ENCODE results near the gene PRODH2.
"Not testable (repeated sequence)": the region's sequence is repeated elsewhere in the genome, so short reads cannot be mapped to it uniquely, and the experiment has no call there.

Gene PRODH2

GRCh38 chr19:35774274-35775045, 38.2 kb downstream of the PRODH2 start:
- Histone ChIP-seq H3K9ac (ENCODE audit: low read depth, low read length) (peak overlapping the region; percentile 56; the same call in 1 of the 2 replicates), H3K9me3 (ENCODE audit: control insufficient read depth, insufficient read depth, low read length) (no peaks in the 10 kb centered on the region), H3K4me1 (ENCODE audit: insufficient read depth, low read length) (peaks cover 13% of the 10 kb centered on the region), H3K36me3 (ENCODE audit: insufficient read depth, low read length) (no peaks in the 10 kb centered on the region)

- Histone ChIP-seq H3K36me3 (ENCODE audit: insufficient read depth, low read length) (no peaks in the 10 kb centered on the region), H3K9me3 (ENCODE audit: control insufficient read depth, insufficient read depth, low read length) (no peaks in the 10 kb centered on the region), H3K9ac (ENCODE audit: low read depth, low read length) (no peak overlapping the region), H3K4me1 (ENCODE audit: insufficient read depth, low read length) (peaks cover 13% of the 10 kb centered on the region)
Measured at GRCh38 chr19:35773020-35773806, 39.4 kb downstream of the PRODH2 start.

GRCh38 chr19:35772362-35772761, 40.3 kb downstream of the PRODH2 start:
- H3K9me3 ChIP-seq (ENCODE audit: control insufficient read depth, insufficient read depth, low read length); H3K36me3 ChIP-seq (ENCODE audit: insufficient read depth, low read length); H3K9ac ChIP-seq (ENCODE audit: low read depth, low read length): not testable (repeated sequence)
- H3K4me1 ChIP-seq (ENCODE audit: insufficient read depth, low read length): peaks cover 10% of the 10 kb centered on the region

- Histone ChIP-seq H3K9ac (ENCODE audit: low read depth, low read length) (no peak overlapping the region), H3K4me1 (ENCODE audit: insufficient read depth, low read length) (no peaks in the 10 kb centered on the region; the same call in 1 of the 2 replicates), H3K9me3 (ENCODE audit: control insufficient read depth, insufficient read depth, low read length) (no peaks in the 10 kb centered on the region), H3K36me3 (ENCODE audit: insufficient read depth, low read length) (no peaks in the 10 kb centered on the region; the same call in 1 of the 2 replicates)
Measured at GRCh38 chr19:35768082-35768421, 44.6 kb downstream of the PRODH2 start.

- H3K9ac ChIP-seq (ENCODE audit: low read depth, low read length): no peak overlapping the region
- H3K36me3 ChIP-seq (ENCODE audit: insufficient read depth, low read length): no peaks in the 10 kb centered on the region; the same call in 1 of the 2 replicates
- H3K9me3 ChIP-seq (ENCODE audit: control insufficient read depth, insufficient read depth, low read length): no peaks in the 10 kb centered on the region
Measured at GRCh38 chr19:35767288-35768081, 45.2 kb downstream of the PRODH2 start.

GRCh38 chr19:35766571-35767104, 46.0 kb downstream of the PRODH2 start:
- Histone ChIP-seq H3K4me1 (ENCODE audit: insufficient read depth, low read length) (no peaks in the 10 kb centered on the region; the same call in 1 of the 2 replicates), H3K9ac (ENCODE audit: low read depth, low read length) (no peak overlapping the region), H3K36me3 (ENCODE audit: insufficient read depth, low read length) (no peaks in the 10 kb centered on the region; the same call in 1 of the 2 replicates), H3K9me3 (ENCODE audit: control insufficient read depth, insufficient read depth, low read length) (no peaks in the 10 kb centered on the region)

More at GRCh38 chr19:35767288-35768081, 45.2 kb downstream of the PRODH2 start:
- H3K4me1 ChIP-seq (ENCODE audit: insufficient read depth, low read length): no peaks in the 10 kb centered on the region; the same call in 1 of the 2 replicates

- Histone ChIP-seq H3K9me3 (ENCODE audit: control insufficient read depth, insufficient read depth, low read length) (no peaks in the 10 kb centered on the region), H3K9ac (ENCODE audit: low read depth, low read length) (no peak overlapping the region), H3K4me1 (ENCODE audit: insufficient read depth, low read length) (no peaks in the 10 kb centered on the region; the same call in 1 of the 2 replicates), H3K36me3 (ENCODE audit: insufficient read depth, low read length) (no peaks in the 10 kb centered on the region; the same call in 1 of the 2 replicates)
Measured at GRCh38 chr19:35764432-35765315, 48.0 kb downstream of the PRODH2 start.

- H3K9ac ChIP-seq (ENCODE audit: low read depth, low read length): no peak overlapping the region
- H3K4me1 ChIP-seq (ENCODE audit: insufficient read depth, low read length): no peaks in the 10 kb centered on the region; the same call in 1 of the 2 replicates
- H3K36me3 ChIP-seq (ENCODE audit: insufficient read depth, low read length): no peaks in the 10 kb centered on the region; the same call in 1 of the 2 replicates
- H3K9me3 ChIP-seq (ENCODE audit: control insufficient read depth, insufficient read depth, low read length): no peaks in the 10 kb centered on the region
Measured at GRCh38 chr19:35760711-35761349, 51.8 kb downstream of the PRODH2 start.

GRCh38 chr19:35759697-35760096, 52.9 kb downstream of the PRODH2 start:
- Histone ChIP-seq H3K36me3 (ENCODE audit: insufficient read depth, low read length) (no peaks in the 10 kb centered on the region; the same call in 1 of the 2 replicates), H3K4me1 (ENCODE audit: insufficient read depth, low read length) (peaks cover 3% of the 10 kb centered on the region; the same call in 1 of the 2 replicates), H3K9me3 (ENCODE audit: control insufficient read depth, insufficient read depth, low read length) (no peaks in the 10 kb centered on the region), H3K9ac (ENCODE audit: low read depth, low read length) (no peak overlapping the region)

GRCh38 chr19:35757749-35758608, 54.7 kb downstream of the PRODH2 start, which contains the start of gene PROSER3:
PROSER3 (plus strand) TSS chr19:35758176; CDS start chr19:35758216, 40 bp downstream.
- Histone ChIP-seq H3K36me3 (ENCODE audit: insufficient read depth, low read length) (no peaks in the 10 kb centered on the region), H3K9ac (ENCODE audit: low read depth, low read length) (peak within 1 kb of the TSS; percentile 95), H3K9me3 (ENCODE audit: control insufficient read depth, insufficient read depth, low read length) (no peaks in the 10 kb centered on the region), H3K4me1 (ENCODE audit: insufficient read depth, low read length) (peaks cover 3% of the 10 kb centered on the region; the same call in 1 of the 2 replicates)

GRCh38 chr19:35757231-35757748, 55.4 kb downstream of the PRODH2 start:
- Histone ChIP-seq H3K36me3 (ENCODE audit: insufficient read depth, low read length) (no peaks in the 10 kb centered on the region), H3K4me1 (ENCODE audit: insufficient read depth, low read length) (peaks cover 3% of the 10 kb centered on the region; the same call in 1 of the 2 replicates), H3K9ac (ENCODE audit: low read depth, low read length) (peak overlapping the region; percentile 95), H3K9me3 (ENCODE audit: control insufficient read depth, insufficient read depth, low read length) (no peaks in the 10 kb centered on the region)

Data from ES-I3 (cell line).